ENCODE data around the gene ESYT2. TPM values are rescaled to one million over a fixed set of nuclear protein-coding genes. Genes with fewer than 3 reads are reported as not detected.

The ESYT2 gene
- total and polyA plus RNA-seq, 4 donors = 16.4 to 83.0 (median 58.0) TPM

- H3K27me3 ChIP-seq (ENCODE audit: control insufficient read depth in 3 of 3, insufficient read depth in 3 of 3, low read length in 2 of 3) = no peaks in the 10 kb centered on the region
- H3K9me3 ChIP-seq (ENCODE audit: control insufficient read depth in 4 of 4, insufficient read depth in 3 of 4, low read length in 3 of 4) = no peaks in the 10 kb centered on the region
- 81 to 82% methylated on average over 4 to 5 of the region's 5 CpGs for WGBS, 2 donors
- H3K9ac ChIP-seq (ENCODE audit: insufficient read depth in 1 of 2, low read length in 2 of 2) = no peak overlapping the region
- H3K27ac ChIP-seq (ENCODE audit: low read depth in 1 of 2, low read length in 1 of 2) = no peak overlapping the region
- TF ChIP-seq CTCF (IDR thresholded peaks at IDR 0.05; ENCODE audit: control extremely low read depth, extremely low read depth) = no peak
- peaks cover 0 to 3% (median 0%) of the 10 kb centered on the region in 5 donors for H3K4me1 ChIP-seq (ENCODE audit: control insufficient read depth in 5 of 5, insufficient read depth in 5 of 5, low read length in 5 of 5)
- no peak overlapping the region for H3K4me3 ChIP-seq
- ATAC-seq (ENCODE audit: insufficient read depth, low FRiP score) (no peak), DNase-seq (peak in 1 of 3 donors; percentile 24)
- no peaks in the 10 kb centered on the region for H3K36me3 ChIP-seq (ENCODE audit: control insufficient read depth in 4 of 4, insufficient read depth in 4 of 4, low read length in 4 of 4)
Measured at GRCh38 chr7:158849768-158850544, 20.6 kb upstream of the ESYT2 start.

DNA sequence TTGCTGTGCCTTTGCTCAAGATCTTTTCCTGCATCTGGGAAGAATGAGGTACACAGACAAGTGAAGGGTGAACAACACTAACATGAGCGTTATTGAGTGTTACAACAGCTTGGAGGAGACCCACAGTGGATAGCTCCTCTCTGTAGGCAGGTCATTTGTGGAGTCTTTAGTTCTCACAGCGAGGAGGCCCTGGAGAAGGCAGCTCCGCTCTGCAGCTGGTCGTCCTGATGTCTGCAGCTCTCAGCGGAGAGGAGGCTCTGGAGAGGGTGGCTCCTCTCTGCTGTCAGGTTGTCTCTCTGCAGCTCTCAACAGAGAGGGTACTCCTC lies 20.1 kb upstream of the ESYT2 start:
- DNase-seq (no peak), ATAC-seq (ENCODE audit: insufficient read depth, low FRiP score) (no peak)
- TF ChIP-seq CTCF (IDR thresholded peaks at IDR 0.05; ENCODE audit: control extremely low read depth, extremely low read depth) = no peak
- Histone ChIP-seq H3K4me3 (no peak overlapping the region), H3K9me3 (ENCODE audit: control insufficient read depth in 4 of 4, insufficient read depth in 3 of 4, low read length in 3 of 4) (no peaks in the 10 kb centered on the region), H3K27ac (ENCODE audit: low read depth in 1 of 2, low read length in 1 of 2) (no peak overlapping the region), H3K9ac (ENCODE audit: insufficient read depth in 1 of 2, low read length in 2 of 2) (no peak overlapping the region), H3K27me3 (ENCODE audit: control insufficient read depth in 3 of 3, insufficient read depth in 3 of 3, low read length in 2 of 3) (no peaks in the 10 kb centered on the region), H3K36me3 (ENCODE audit: control insufficient read depth in 4 of 4, insufficient read depth in 4 of 4, low read length in 4 of 4) (no peaks in the 10 kb centered on the region), H3K4me1 (ENCODE audit: control insufficient read depth in 5 of 5, insufficient read depth in 5 of 5, low read length in 5 of 5) (peaks cover 0 to 3% (median 0%) of the 10 kb centered on the region in 5 donors)
- WGBS, 2 donors = 91 to 94% methylated on average over 5 of the region's 5 CpGs

- 76 to 77% methylated on average over 1 of the region's 1 CpG for WGBS, 2 donors
- no peaks in the 10 kb centered on the region for H3K9me3 ChIP-seq (ENCODE audit: control insufficient read depth in 4 of 4, insufficient read depth in 3 of 4, low read length in 3 of 4)
- H3K36me3 ChIP-seq (ENCODE audit: control insufficient read depth in 4 of 4, insufficient read depth in 4 of 4, low read length in 4 of 4) = no peaks in the 10 kb centered on the region
- no peak for TF ChIP-seq CTCF (IDR thresholded peaks at IDR 0.05; ENCODE audit: control extremely low read depth, extremely low read depth)
- ATAC-seq (ENCODE audit: insufficient read depth, low FRiP score) = no peak
- no peak for DNase-seq
- H3K4me1 ChIP-seq (ENCODE audit: control insufficient read depth in 5 of 5, insufficient read depth in 5 of 5, low read length in 5 of 5) = peaks cover 0 to 3% (median 0%) of the 10 kb centered on the region in 5 donors
- no peak overlapping the region for H3K27ac ChIP-seq (ENCODE audit: low read depth in 1 of 2, low read length in 1 of 2)
- no peak overlapping the region for H3K4me3 ChIP-seq
- no peaks in the 10 kb centered on the region for H3K27me3 ChIP-seq (ENCODE audit: control insufficient read depth in 3 of 3, insufficient read depth in 3 of 3, low read length in 2 of 3)
- no peak overlapping the region for H3K9ac ChIP-seq (ENCODE audit: insufficient read depth in 1 of 2, low read length in 2 of 2)
Measured at GRCh38 chr7:158847451-158847866, 18.1 kb upstream of the ESYT2 start.

GRCh38 chr7:158846304-158846703 lies 17.0 kb upstream of the ESYT2 start:
- Histone ChIP-seq H3K27me3 (ENCODE audit: control insufficient read depth in 3 of 3, insufficient read depth in 3 of 3, low read length in 2 of 3) (no peaks in the 10 kb centered on the region), H3K9ac (ENCODE audit: insufficient read depth in 1 of 2, low read length in 2 of 2) (no peak overlapping the region), H3K4me3 (no peak overlapping the region), H3K4me1 (ENCODE audit: control insufficient read depth in 5 of 5, insufficient read depth in 5 of 5, low read length in 5 of 5) (peaks cover 0 to 3% (median 0%) of the 10 kb centered on the region in 5 donors), H3K36me3 (ENCODE audit: control insufficient read depth in 4 of 4, insufficient read depth in 4 of 4, low read length in 4 of 4) (no peaks in the 10 kb centered on the region), H3K9me3 (ENCODE audit: control insufficient read depth in 4 of 4, insufficient read depth in 3 of 4, low read length in 3 of 4) (peaks cover 0 to 2% (median 0%) of the 10 kb centered on the region in 4 donors), H3K27ac (ENCODE audit: low read depth in 1 of 2, low read length in 1 of 2) (no peak overlapping the region)
- no peak for TF ChIP-seq CTCF (IDR thresholded peaks at IDR 0.05; ENCODE audit: control extremely low read depth, extremely low read depth)
- ATAC-seq (ENCODE audit: insufficient read depth, low FRiP score) (no peak), DNase-seq (no peak)

Measured in lung (tissue), 12 donors.